HUES6 (cell line): Measurements from ENCODE around the gene OPN1MW.
A peak's percentile ranks its signal among the peaks of the same experiment; 100 is the strongest.
"Not testable (repeated sequence)": the region's sequence is repeated elsewhere in the genome, so short reads cannot be mapped to it uniquely, and the experiment has no call there.

Experiments used
- H3K27ac ChIP-seq: 2 replicates; pipeline ENCODE4 v1.7.0; 2013; ENCODE audit warnings: low read depth, mild to moderate bottlenecking, low read length, inconsistent platforms
- H3K27me3 ChIP-seq: 2 replicates; pipeline ENCODE4 v1.6.1; 2013; ENCODE audit warnings: low read length; ENCODE audit not compliant: control insufficient read depth, insufficient read depth
- H3K36me3 ChIP-seq: 2 replicates; pipeline ENCODE4 v1.6.1; 2013; ENCODE audit warnings: low read length; ENCODE audit not compliant: control insufficient read depth, insufficient read depth
- H3K4me1 ChIP-seq: 2 replicates; pipeline ENCODE4 v1.6.1; 2013; ENCODE audit warnings: low read length; ENCODE audit not compliant: control insufficient read depth, insufficient read depth
- H3K4me3 ChIP-seq: 2 replicates; pipeline ENCODE4 v1.5.1; 2013; ENCODE audit warnings: low read depth, low read length
- H3K9ac ChIP-seq: one replicate; pipeline ENCODE4 v1.6.1; 2013; ENCODE audit warnings: mild to moderate bottlenecking, low read length
- H3K9me3 ChIP-seq: 2 replicates; pipeline ENCODE4 v1.6.1; 2013; ENCODE audit warnings: low read depth, low read length; ENCODE audit not compliant: control insufficient read depth, insufficient read depth

Gene OPN1MW

GRCh38 chrX:154182296-154182695 lies at the start of gene OPN1MW:
TSS of gene OPN1MW (plus strand) at chrX:154182596. CDS start at chrX:154182678, 82 bp downstream.
- H3K27me3 ChIP-seq, H3K36me3 ChIP-seq, H3K4me3 ChIP-seq, H3K9ac ChIP-seq, H3K27ac ChIP-seq, H3K4me1 ChIP-seq, H3K9me3 ChIP-seq: not testable (repeated sequence)

- Histone ChIP-seq H3K4me1 (peaks cover 4% of the 10 kb centered on the region; the same call in 1 of the 2 replicates), H3K27ac (no peak overlapping the region), H3K36me3 (no peaks in the 10 kb centered on the region), H3K27me3 (peaks cover 7% of the 10 kb centered on the region), H3K9ac (no peak overlapping the region), H3K4me3 (no peak overlapping the region), H3K9me3 (peaks cover 7% of the 10 kb centered on the region; the same call in 1 of the 2 replicates)
Measured at GRCh38 chrX:154135458-154136229, 46.8 kb upstream of the OPN1MW start.

GRCh38 chrX:154136627-154137161 lies 45.7 kb upstream of the OPN1MW start:
- Histone ChIP-seq H3K27ac (no peak overlapping the region), H3K9me3 (peaks cover 13% of the 10 kb centered on the region; the same call in 1 of the 2 replicates), H3K27me3 (peaks cover 7% of the 10 kb centered on the region), H3K9ac (no peak overlapping the region), H3K4me3 (peak overlapping the region; percentile 39), H3K4me1 (peaks cover 4% of the 10 kb centered on the region; the same call in 1 of the 2 replicates), H3K36me3 (no peaks in the 10 kb centered on the region)

- H3K9ac ChIP-seq, result no peak overlapping the region
- H3K27ac ChIP-seq, result no peak overlapping the region
- H3K27me3 ChIP-seq, result peaks cover 7% of the 10 kb centered on the region
- no peak overlapping the region for H3K4me3 ChIP-seq
- peaks cover 21% of the 10 kb centered on the region; the same call in 1 of the 2 replicates for H3K9me3 ChIP-seq
- peaks cover 4% of the 10 kb centered on the region; the same call in 1 of the 2 replicates for H3K4me1 ChIP-seq
- no peaks in the 10 kb centered on the region for H3K36me3 ChIP-seq
Measured at GRCh38 chrX:154138857-154139256, 43.5 kb upstream of the OPN1MW start.

GRCh38 chrX:154140206-154140605 lies 42.2 kb upstream of the OPN1MW start:
- no peak overlapping the region for H3K9ac ChIP-seq
- no peak overlapping the region for H3K4me3 ChIP-seq
- no peaks in the 10 kb centered on the region for H3K36me3 ChIP-seq
- H3K27ac ChIP-seq, result no peak overlapping the region
- peaks cover 4% of the 10 kb centered on the region; the same call in 1 of the 2 replicates for H3K4me1 ChIP-seq
- H3K9me3 ChIP-seq, result peaks cover 21% of the 10 kb centered on the region; the same call in 1 of the 2 replicates
- H3K27me3 ChIP-seq, result peaks cover 7% of the 10 kb centered on the region

- Histone ChIP-seq H3K4me1 (peaks cover 4% of the 10 kb centered on the region; the same call in 1 of the 2 replicates), H3K27ac (no peak overlapping the region), H3K36me3 (no peaks in the 10 kb centered on the region), H3K9ac (no peak overlapping the region), H3K9me3 (peaks cover 21% of the 10 kb centered on the region; the same call in 1 of the 2 replicates), H3K4me3 (no peak overlapping the region), H3K27me3 (peaks cover 4% of the 10 kb centered on the region)
Measured at GRCh38 chrX:154140742-154141141, 41.7 kb upstream of the OPN1MW start.

GRCh38 chrX:154142386-154142785 lies 40.0 kb upstream of the OPN1MW start:
- H3K4me3 ChIP-seq, result no peak overlapping the region
- H3K9ac ChIP-seq, result no peak overlapping the region
- H3K4me1 ChIP-seq, result no peaks in the 10 kb centered on the region
- no peaks in the 10 kb centered on the region for H3K36me3 ChIP-seq
- H3K27ac ChIP-seq, result no peak overlapping the region
- peaks cover 21% of the 10 kb centered on the region; the same call in 1 of the 2 replicates for H3K9me3 ChIP-seq
- no peaks in the 10 kb centered on the region; the same call in 1 of the 2 replicates for H3K27me3 ChIP-seq

- Histone ChIP-seq H3K27ac (no peak overlapping the region), H3K9me3 (peaks cover 21% of the 10 kb centered on the region; the same call in 1 of the 2 replicates), H3K36me3 (no peaks in the 10 kb centered on the region), H3K9ac (no peak overlapping the region), H3K4me1 (no peaks in the 10 kb centered on the region), H3K4me3 (no peak overlapping the region), H3K27me3 (no peaks in the 10 kb centered on the region; the same call in 1 of the 2 replicates)
Measured at GRCh38 chrX:154142950-154143745, 39.2 kb upstream of the OPN1MW start.

- H3K36me3 ChIP-seq, H3K27ac ChIP-seq, H3K4me1 ChIP-seq, H3K9ac ChIP-seq, H3K27me3 ChIP-seq, H3K4me3 ChIP-seq: not testable (repeated sequence)
- peaks cover 18% of the 10 kb centered on the region; the same call in 1 of the 2 replicates for H3K9me3 ChIP-seq
Measured at GRCh38 chrX:154144010-154144409, 38.4 kb upstream of the OPN1MW start, which contains the start of gene OPN1LW. TSS of gene OPN1LW (plus strand) at chrX:154144243. CDS start at chrX:154144284, 41 bp downstream.

GRCh38 chrX:154151030-154151429 lies 31.4 kb upstream of the OPN1MW start:
- H3K36me3 ChIP-seq, H3K9me3 ChIP-seq, H3K27ac ChIP-seq, H3K9ac ChIP-seq, H3K27me3 ChIP-seq, H3K4me3 ChIP-seq, H3K4me1 ChIP-seq: not testable (repeated sequence)
